Natural killer cell treated with Interleukin-12 subunit alpha and Interleukin-12 subunit beta and Interleukin-15 and Interleukin-18, amount 100 ng/mL, for 72 hours (primary cell): Measurements from ENCODE around the gene ASPA. TPM values are rescaled to one million over a fixed set of nuclear protein-coding genes. Genes with fewer than 3 reads are reported as not detected.
"Not testable (repeated sequence)": the region's sequence is repeated elsewhere in the genome, so short reads cannot be mapped to it uniquely, and the experiment has no call there.

Experiments used
- ATAC-seq, 2 donors: fragments of 150-1000 bp; cut with Tn5 transposase in 1 of 2; sonication (Bioruptor Pico), chemical (Tn5 transposase) in 1 of 2; 2 replicates each; pipeline ENCODE4 v1.10.0; 2021
- DNase-seq: peaks from one replicate; pipeline ENCODE4 v3.0.0; 2022; ENCODE audit warnings: low spot score
- H3K27ac Mint-ChIP-seq, 2 donors: 1 replicate in 1 of 2; 2 replicates in 1 of 2; pipeline ENCODE4 v1.8.0; 2022; ENCODE audit warnings: mixed read lengths in 2 of 2, mild to moderate bottlenecking in 1 of 2, moderate library complexity in 1 of 2
- H3K27me3 Mint-ChIP-seq, 2 donors: 1 replicate in 1 of 2; 2 replicates in 1 of 2; pipeline ENCODE4 v1.8.0; 2022; ENCODE audit warnings: mixed read lengths in 2 of 2
- H3K36me3 Mint-ChIP-seq: one replicate; pipeline ENCODE4 v1.8.0; 2022; ENCODE audit warnings: mixed read lengths
- H3K4me1 Mint-ChIP-seq, 2 donors: 1 replicate in 1 of 2; 2 replicates in 1 of 2; pipeline ENCODE4 v1.8.0; 2022; ENCODE audit warnings: low read depth in 2 of 2, mixed read lengths in 2 of 2, mild to moderate bottlenecking in 1 of 2
- H3K4me3 Mint-ChIP-seq: one replicate; pipeline ENCODE4 v1.8.0; 2022; ENCODE audit warnings: mixed read lengths
- H3K9me3 Mint-ChIP-seq: 2 replicates; pipeline ENCODE4 v1.8.0; 2022; ENCODE audit warnings: mixed read lengths
- total RNA-seq, 2 donors: library from RNA; stranded (reverse); gene quantifications; one replicate each; pipeline ENCODE4 v1.2.3, GENCODE V29; 2022

ASPA gene
- total RNA-seq = not detected

DNA sequence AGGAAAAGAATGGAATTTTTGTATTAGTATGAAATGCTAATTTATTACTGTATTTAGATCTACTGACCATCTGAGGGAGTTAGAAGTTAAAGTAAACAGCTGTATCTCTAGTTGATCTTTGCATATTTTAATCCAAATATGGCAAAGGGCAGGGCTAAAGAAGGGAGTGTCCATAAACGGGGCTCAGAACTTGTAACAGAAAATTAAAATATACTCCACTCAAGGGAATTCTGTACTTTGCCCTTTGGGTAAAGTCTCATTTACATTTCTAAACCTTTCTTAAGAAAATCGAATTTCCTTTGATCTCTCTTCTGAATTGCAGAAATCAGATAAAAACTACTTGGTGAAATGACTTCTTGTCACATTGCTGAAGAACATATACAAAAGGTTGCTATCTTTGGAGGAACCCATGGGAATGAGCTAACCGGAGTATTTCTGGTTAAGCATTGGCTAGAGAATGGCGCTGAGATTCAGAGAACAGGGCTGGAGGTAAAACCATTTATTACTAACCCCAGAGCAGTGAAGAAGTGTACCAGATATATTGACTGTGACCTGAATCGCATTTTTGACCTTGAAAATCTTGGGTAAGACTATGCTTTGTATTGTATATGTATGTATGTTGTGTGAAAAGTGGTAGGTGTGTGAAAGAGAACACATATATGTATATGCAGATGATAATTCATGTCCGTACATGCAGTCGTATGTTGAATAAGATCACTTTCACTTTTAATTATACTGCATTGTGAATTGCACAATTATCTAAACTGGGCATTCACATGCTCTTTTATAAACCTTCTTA is at the start of gene ASPA:
Gene ASPA (plus strand): TSS at position 186 of the 799 bp plus-strand sequence. CDS start 163 bp downstream, at position 349.
- no peaks in the 10 kb centered on the region for H3K9me3 Mint-ChIP-seq
- no peak for ATAC-seq
- no peak for DNase-seq
- no peak within 1 kb of the TSS for H3K27ac Mint-ChIP-seq
- H3K4me3 Mint-ChIP-seq = peak within 1 kb of the TSS; percentile 13
- peaks cover 5 to 9% of the 10 kb centered on the region in 2 donors for H3K27me3 Mint-ChIP-seq
- H3K36me3 Mint-ChIP-seq = no peaks in the 10 kb centered on the region
- peaks cover 0 to 4% of the 10 kb centered on the region in 2 donors for H3K4me1 Mint-ChIP-seq

DNA sequence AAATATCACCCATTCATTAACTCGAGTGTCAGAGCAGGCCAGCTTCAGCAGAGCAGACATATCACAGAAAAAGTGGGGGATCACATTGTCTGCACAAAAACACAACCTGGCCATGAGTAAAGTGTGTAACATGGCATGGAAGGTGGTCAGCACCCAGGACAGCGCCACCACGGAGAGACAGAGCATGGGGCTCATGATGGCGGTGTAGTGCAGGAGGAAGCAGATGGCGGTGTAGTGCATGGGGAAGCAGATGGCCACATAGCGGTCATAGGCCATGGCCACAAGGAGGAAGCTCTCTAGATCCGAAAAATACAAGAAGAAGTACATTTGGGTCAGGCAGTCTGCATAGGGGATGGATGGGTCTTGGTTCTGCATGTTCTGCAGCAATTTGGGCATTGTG is 42.6 kb upstream of the ASPA start:
- peak in 1 of 2 donors; percentile 9 for ATAC-seq
- not testable (repeated sequence) for H3K9me3 Mint-ChIP-seq, H3K27ac Mint-ChIP-seq, H3K4me3 Mint-ChIP-seq, H3K4me1 Mint-ChIP-seq, DNase-seq, H3K36me3 Mint-ChIP-seq
- H3K27me3 Mint-ChIP-seq = peaks cover 18 to 29% of the 10 kb centered on the region in 2 donors

DNA sequence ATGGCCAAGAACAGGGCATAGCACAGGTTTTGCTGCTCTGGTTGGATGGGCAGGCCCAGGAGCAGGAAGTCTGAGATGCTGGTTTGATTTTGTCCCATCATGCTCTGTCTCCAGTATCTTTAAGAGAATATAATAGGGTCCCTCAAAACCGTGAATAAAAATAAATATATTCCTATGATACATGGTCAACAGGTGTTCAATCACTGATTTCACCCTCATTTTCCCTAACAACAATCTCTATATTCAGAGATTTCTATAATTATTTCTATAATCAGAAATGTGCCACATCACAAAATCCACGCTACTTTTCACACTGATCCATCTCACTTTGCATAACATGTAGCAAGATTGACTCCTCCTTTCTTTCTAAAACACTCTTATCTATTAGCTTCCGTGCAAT is 42.1 kb upstream of the ASPA start, which contains the start of gene OR1E2:
Gene OR1E2 (minus strand): TSS at position 101 of the 400 bp plus-strand sequence. CDS start 0 bp downstream, at position 101.
- Mint-ChIP-seq H3K27me3 (peaks cover 24 to 29% of the 10 kb centered on the region in 2 donors), H3K4me3 (no peak within 1 kb of the TSS), H3K27ac (no peak within 1 kb of the TSS), H3K9me3 (no peaks in the 10 kb centered on the region), H3K36me3 (no peaks in the 10 kb centered on the region), H3K4me1 (no peaks in the 10 kb centered on the region)
- no peak for DNase-seq
- no peak for ATAC-seq

DNA sequence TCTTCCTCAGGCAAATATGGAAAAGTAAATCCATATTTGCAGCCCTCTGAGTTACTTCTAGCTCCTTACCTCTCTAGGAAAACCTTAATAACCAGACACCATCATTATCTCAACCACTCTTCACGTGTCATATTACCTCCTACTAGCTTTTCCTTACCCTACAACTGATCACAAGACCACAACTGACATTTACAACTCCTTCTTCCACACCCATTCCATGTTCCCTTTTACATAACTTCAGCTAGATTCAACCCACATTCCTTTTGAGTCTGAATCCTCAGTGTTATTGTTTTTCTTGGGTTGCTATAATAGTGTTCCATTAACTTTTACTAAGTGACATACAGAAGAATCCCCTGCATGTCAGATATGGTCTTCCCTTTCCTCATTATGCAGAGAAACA is 37.4 kb upstream of the ASPA start:
- no peak for ATAC-seq
- H3K27me3 Mint-ChIP-seq = peaks cover 22 to 23% of the 10 kb centered on the region in 2 donors
- H3K4me3 Mint-ChIP-seq = no peak overlapping the region
- no peaks in the 10 kb centered on the region for H3K36me3 Mint-ChIP-seq
- no peak for DNase-seq
- H3K27ac Mint-ChIP-seq = no peak overlapping the region
- H3K9me3 Mint-ChIP-seq = no peaks in the 10 kb centered on the region
- H3K4me1 Mint-ChIP-seq = no peaks in the 10 kb centered on the region

DNA sequence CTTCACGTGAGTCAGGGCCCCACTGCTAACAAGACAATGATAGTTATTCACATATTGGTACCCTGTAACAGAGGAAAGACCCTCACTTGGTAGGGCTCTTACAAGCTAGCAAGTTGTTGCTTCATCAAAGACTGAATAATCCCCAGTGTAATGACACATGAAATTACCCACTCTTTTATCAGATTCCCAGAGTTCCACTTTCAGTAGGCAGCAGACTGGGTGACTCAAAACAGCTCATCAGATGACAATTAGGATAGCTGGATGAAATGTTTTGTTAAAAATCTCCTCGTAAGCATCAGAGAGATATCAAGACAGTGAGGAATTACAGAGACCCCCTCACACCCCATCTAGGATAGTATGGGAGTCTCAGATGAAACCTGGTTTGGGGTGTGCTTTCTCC is 35.3 kb upstream of the ASPA start:
- no peaks in the 10 kb centered on the region for H3K4me1 Mint-ChIP-seq
- no peaks in the 10 kb centered on the region for H3K36me3 Mint-ChIP-seq
- peaks cover 13 to 21% of the 10 kb centered on the region in 2 donors for H3K27me3 Mint-ChIP-seq
- no peaks in the 10 kb centered on the region for H3K9me3 Mint-ChIP-seq
- no peak overlapping the region for H3K27ac Mint-ChIP-seq
- DNase-seq (no peak), ATAC-seq (no peak)
- H3K4me3 Mint-ChIP-seq = no peak overlapping the region

DNA sequence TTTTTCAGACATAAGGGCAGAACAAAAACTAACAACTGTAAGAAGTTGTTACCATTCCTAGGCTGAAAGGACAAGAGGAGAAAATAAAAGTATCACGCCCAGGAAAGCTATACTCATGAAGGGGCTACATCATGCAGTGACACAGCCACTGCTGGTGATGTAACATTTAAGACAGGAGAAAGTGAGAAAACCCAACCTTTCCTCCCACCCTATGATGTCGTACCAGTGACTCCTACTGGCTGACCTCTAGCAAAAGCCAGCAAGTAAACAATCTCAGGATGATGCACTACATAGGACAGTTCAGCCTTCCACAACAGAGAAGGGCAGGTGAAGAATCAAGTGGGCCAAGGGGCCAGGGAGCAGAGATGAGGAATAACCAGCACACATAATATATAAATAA is 28.2 kb upstream of the ASPA start:
- Mint-ChIP-seq H3K4me1 (peaks cover 0 to 3% of the 10 kb centered on the region in 2 donors), H3K4me3 (no peak overlapping the region), H3K9me3 (no peaks in the 10 kb centered on the region), H3K27ac (no peak overlapping the region), H3K27me3 (peaks cover 4 to 36% of the 10 kb centered on the region in 2 donors), H3K36me3 (no peaks in the 10 kb centered on the region)
- ATAC-seq (peak; percentile 54 to 73), DNase-seq (no peak)

DNA sequence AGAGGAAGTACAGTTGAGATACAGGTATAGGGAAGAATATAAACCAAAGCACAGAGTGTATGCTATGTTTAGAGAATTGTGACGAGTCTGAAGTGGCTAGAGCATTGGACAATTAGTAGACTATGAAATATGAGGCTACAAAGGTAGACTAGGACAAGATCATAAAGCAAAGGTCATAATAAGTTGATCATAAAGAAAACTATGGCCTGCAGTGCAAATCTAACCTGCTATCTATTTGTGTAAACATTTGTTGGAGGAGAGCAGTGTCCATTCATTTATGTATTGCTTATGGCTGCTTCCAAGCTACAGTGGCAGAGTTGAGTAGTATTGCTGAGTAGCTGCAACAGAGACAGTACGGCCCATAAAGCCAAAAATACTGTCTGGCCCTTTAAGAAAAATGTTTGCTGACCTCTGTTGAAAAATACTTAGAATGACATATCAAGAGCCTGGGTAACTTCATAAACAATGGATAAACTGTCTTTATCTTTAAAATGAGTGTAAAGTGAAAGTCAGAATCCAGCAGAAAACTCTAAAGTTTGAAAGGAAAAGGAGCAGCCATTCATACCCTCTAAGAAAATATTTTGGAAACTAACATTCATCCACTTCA is 27.6 kb upstream of the ASPA start:
- Mint-ChIP-seq H3K36me3 (no peaks in the 10 kb centered on the region), H3K27ac (no peak overlapping the region), H3K27me3 (peaks cover 2 to 35% of the 10 kb centered on the region in 2 donors), H3K4me3 (no peak overlapping the region), H3K4me1 (peaks cover 0 to 3% of the 10 kb centered on the region in 2 donors), H3K9me3 (no peaks in the 10 kb centered on the region)
- DNase-seq (no peak), ATAC-seq (no peak)

DNA sequence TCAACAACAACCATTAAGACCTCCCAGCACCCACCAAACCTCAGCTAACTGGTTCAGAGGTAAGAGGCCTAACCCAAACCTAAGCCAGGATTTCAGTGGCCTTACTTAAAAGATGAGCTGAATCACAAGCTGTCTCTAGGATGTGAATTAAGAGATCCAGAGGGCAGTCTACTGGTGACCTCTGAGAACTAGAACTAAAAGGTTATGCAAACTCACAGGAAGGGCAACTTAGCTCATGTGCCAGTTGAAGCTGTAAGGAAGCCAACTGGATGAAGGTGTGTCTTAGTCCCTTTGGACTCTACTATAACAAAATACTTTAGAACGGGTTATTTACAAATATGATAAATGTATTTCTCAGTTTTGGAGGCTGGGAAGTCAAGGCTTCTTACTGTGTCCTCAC is 9.4 kb upstream of the ASPA start:
- H3K9me3 Mint-ChIP-seq = not testable (repeated sequence)

DNA sequence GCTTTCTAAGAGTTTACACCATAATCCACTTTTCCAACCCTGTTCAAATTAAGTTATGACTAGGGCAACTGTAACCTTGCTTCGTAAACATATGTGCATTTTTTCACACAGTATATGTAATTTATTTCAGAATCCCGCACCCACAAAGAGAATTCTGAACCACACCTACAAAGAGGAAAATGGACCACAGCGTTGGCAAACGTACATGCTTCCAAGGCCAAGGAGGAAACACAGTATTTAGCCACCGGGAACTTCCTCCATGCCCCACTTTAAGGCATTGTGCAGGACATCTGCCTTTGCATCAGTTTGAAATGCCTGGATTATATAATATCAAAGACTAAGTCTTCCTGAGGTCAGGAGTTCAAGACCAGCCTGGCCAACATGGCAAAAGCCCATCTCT is 6.3 kb upstream of the ASPA start:
- no peaks in the 10 kb centered on the region for H3K36me3 Mint-ChIP-seq
- H3K27ac Mint-ChIP-seq = no peak overlapping the region
- no peaks in the 10 kb centered on the region for H3K4me1 Mint-ChIP-seq
- H3K27me3 Mint-ChIP-seq = peaks cover 0 to 2% of the 10 kb centered on the region in 2 donors
- H3K4me3 Mint-ChIP-seq = no peak overlapping the region
- ATAC-seq (no peak), DNase-seq (no peak)
- no peaks in the 10 kb centered on the region for H3K9me3 Mint-ChIP-seq

More for the DNA sequence above, 9.4 kb upstream of the ASPA start:
- H3K27ac Mint-ChIP-seq, H3K4me3 Mint-ChIP-seq, H3K4me1 Mint-ChIP-seq, ATAC-seq, H3K36me3 Mint-ChIP-seq, DNase-seq, H3K27me3 Mint-ChIP-seq: not testable (repeated sequence)

DNA sequence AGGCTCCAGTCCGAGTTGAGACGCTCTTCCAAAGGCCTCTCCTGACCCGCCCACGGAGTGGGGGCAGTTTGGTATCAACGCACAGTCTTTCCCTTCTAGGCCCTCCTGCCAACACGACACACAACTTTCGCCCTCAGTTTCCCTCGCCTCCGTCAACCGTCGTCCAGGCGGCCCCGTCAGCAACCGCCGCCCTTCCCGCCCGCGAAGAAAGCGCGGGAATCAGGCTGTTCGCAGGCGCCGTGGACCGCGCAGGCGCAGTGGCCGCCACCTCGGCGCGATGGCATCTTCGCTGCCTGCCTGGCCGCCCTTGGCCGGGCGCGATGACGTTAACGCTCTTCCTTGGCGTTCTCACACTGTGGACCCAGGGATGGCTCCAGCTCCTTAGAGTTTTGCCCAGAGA is 4.2 kb upstream of the ASPA start, which contains the start of gene SPATA22:
Gene SPATA22 (minus strand): TSS at position 221 of the 400 bp plus-strand sequence. CDS start 2,494 bp downstream, outside the sequence.
- H3K4me3 Mint-ChIP-seq = no peak within 1 kb of the TSS
- no peak within 1 kb of the TSS for H3K27ac Mint-ChIP-seq
- no peaks in the 10 kb centered on the region for H3K36me3 Mint-ChIP-seq
- DNase-seq = no peak
- ATAC-seq = no peak
- peaks cover 0 to 2% of the 10 kb centered on the region in 2 donors for H3K27me3 Mint-ChIP-seq
- no peaks in the 10 kb centered on the region for H3K9me3 Mint-ChIP-seq
- peaks cover 0 to 4% of the 10 kb centered on the region in 2 donors for H3K4me1 Mint-ChIP-seq

DNA sequence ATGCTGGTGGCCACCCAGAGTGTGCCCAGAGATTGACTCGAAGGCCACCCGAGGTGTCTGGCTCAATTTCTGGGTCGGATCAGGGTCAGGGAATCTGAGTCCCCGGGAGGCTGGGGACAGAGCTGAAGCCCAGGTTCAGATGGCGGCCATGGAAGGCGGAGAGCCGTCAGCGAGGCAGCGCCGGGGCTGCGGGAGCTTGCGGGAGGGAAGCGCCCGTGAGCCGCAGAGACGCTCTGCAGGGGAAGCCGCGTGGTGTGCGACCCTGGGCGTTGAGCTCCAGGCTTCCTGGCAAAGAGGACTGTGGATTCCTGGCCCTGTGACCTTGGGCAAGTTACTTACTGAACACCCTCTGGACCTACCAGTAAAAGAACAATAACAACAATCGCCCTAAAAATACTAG is 3.7 kb upstream of the ASPA start:
- Mint-ChIP-seq H3K4me1 (peaks cover 0 to 4% of the 10 kb centered on the region in 2 donors), H3K27me3 (peaks cover 0 to 2% of the 10 kb centered on the region in 2 donors), H3K36me3 (no peaks in the 10 kb centered on the region), H3K9me3 (no peaks in the 10 kb centered on the region), H3K27ac (no peak overlapping the region), H3K4me3 (no peak overlapping the region)
- DNase-seq (no peak), ATAC-seq (no peak)

DNA sequence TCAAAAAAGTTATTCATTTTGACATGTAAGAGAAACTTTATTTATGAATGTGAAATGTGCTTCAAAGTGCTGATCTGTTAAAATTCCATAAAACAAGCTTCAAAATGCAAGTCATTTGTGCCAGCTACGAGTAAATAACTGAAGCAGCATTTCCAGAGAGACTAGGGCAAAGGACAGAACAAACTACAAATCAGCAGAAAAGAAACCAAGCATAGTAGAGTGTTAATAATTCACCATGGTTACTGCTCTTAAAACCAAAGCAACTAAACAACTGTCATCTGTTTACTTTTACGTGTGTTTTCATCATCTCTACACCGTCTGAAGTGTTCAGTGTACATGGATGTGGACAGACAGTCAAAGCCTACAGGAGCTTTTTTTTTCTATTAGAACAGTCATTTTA is 1.6 kb upstream of the ASPA start:
- Mint-ChIP-seq H3K27me3 (peaks cover 7 to 9% of the 10 kb centered on the region in 2 donors), H3K4me3 (no peak overlapping the region), H3K27ac (no peak overlapping the region), H3K4me1 (peaks cover 0 to 4% of the 10 kb centered on the region in 2 donors), H3K9me3 (no peaks in the 10 kb centered on the region), H3K36me3 (no peaks in the 10 kb centered on the region)
- ATAC-seq = no peak
- DNase-seq = no peak

DNA sequence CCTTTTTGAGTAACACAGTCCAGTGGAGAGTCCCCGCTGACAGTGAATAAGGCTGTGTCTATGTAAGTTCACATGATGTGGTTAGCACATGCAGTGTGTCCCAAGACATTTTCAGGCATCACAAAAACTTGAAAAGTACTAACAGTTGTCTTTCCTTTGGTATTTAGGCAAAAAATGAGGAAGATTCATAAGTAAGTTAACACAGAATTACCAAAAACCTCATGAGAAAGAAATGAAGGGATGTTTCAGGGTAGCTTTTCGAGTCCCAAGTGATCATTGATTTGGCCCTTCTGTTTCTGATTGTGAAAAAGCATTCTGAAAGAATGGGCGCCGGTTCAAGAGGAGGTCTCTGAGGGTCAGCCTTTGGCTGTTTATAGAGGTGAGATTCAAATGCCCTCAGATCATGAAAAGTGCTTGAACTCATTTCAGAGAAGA is 529 bp upstream of the ASPA start:
- no peaks in the 10 kb centered on the region for H3K9me3 Mint-ChIP-seq
- DNase-seq = no peak
- ATAC-seq = no peak
- H3K36me3 Mint-ChIP-seq = no peaks in the 10 kb centered on the region
- H3K27ac Mint-ChIP-seq = no peak overlapping the region
- peaks cover 5 to 9% of the 10 kb centered on the region in 2 donors for H3K27me3 Mint-ChIP-seq
- peaks cover 0 to 4% of the 10 kb centered on the region in 2 donors for H3K4me1 Mint-ChIP-seq
- no peak overlapping the region for H3K4me3 Mint-ChIP-seq

DNA sequence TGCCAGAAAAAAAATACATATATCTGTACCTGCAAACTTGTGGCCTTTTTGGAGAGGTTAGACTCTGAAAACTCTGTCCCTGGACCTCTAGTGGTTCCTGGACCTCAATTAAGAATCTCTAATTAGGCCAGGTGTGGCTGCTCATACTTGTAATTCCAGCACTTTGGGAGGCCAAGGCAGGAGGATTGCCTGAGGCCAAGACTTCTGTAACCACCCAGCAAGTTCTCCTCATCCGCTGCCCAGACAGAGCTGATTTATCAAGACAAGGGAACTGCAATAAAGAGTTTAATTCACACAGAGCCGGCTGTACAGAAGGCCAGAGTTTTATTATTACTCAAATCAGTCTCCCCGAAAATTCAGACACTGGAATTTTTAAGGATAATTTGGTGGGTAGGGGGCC is 4.2 kb downstream of the ASPA start:
- H3K27ac Mint-ChIP-seq = no peak overlapping the region
- DNase-seq = no peak
- peaks cover 12 to 21% of the 10 kb centered on the region in 2 donors for H3K27me3 Mint-ChIP-seq
- H3K9me3 Mint-ChIP-seq = no peaks in the 10 kb centered on the region
- H3K4me1 Mint-ChIP-seq = peaks cover 0 to 4% of the 10 kb centered on the region in 2 donors
- H3K36me3 Mint-ChIP-seq = no peaks in the 10 kb centered on the region
- ATAC-seq = no peak
- H3K4me3 Mint-ChIP-seq = no peak overlapping the region
